Measurements from ENCODE around the gene KDM5B.
A peak's percentile ranks its signal among the peaks of the same experiment; 100 is the strongest.
"Not testable (repeated sequence)": the region's sequence is repeated elsewhere in the genome, so short reads cannot be mapped to it uniquely, and the experiment has no call there.

The KDM5B gene

DNA sequence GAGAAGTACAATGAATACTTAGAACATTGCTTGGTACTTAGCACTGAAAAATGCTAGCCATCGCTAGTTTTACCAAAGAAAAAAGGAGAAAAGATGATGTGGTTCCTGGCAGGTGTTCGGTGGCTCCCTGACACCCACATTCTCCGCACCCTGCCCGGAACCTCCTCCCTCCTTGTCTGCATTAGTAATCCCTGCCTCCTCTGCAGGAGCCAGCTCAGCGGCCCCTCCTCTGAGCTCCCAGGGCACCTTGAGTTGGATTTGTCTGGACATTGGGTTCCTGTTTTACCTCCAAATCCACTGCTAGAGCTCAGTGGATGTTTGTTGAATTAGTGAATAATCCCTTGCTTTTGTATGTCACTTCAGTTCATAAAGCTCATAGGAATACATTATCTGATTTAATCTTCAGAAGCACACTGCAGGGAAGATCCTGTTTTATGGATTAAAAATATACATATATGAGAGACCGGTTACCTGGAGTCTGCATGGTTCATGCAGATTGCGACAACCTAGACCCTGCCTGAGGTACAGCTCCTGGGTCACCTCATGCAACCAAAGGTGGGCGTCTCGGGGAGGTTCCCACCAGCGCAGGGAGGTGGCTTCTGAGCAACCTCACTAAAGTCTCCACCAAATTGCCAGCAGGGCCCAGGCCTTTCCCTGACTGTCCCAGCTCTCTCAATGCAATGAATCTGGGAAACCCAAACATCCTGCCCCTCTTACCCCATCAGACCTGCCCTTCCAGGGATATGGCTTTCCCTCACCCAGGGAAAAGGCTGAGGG is 26.7 kb upstream of the KDM5B start:
- Mint-ChIP-seq H3K4me1 (ENCODE audit: low read depth) (peaks cover 55% of the 10 kb centered on the region), H3K27ac (peak overlapping the region; percentile 85), H3K36me3 (ENCODE audit: low read depth) (peaks cover 5% of the 10 kb centered on the region)

DNA sequence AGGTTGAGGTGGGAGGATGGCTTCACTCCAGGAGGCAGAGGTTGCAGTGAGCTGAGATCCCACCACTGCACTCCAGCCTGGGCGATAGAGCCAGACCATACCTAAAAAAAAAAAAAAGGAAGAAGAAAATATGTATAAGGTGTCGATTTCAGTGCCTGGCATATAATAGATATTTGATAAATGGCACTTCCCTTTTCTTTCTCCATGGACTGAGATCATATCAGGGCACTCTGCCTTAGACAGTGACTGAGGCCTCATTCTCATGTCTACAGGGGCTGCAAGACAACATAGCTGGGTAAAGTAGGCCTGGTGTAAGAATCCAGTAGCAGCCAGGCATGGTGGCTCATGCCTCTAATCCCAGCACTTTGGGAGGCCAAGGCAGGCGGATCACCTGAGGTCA is 23.7 kb upstream of the KDM5B start:
- no peak overlapping the region for H3K4me3 Mint-ChIP-seq
- peaks cover 3% of the 10 kb centered on the region for H3K36me3 Mint-ChIP-seq (ENCODE audit: low read depth)
- H3K4me1 Mint-ChIP-seq (ENCODE audit: low read depth): peaks cover 49% of the 10 kb centered on the region
- H3K9me3 Mint-ChIP-seq: no peaks in the 10 kb centered on the region
- H3K27ac Mint-ChIP-seq: no peak overlapping the region
- no peaks in the 10 kb centered on the region for H3K27me3 Mint-ChIP-seq (ENCODE audit: low read depth)

More for the DNA sequence above, 26.7 kb upstream of the KDM5B start:
- Mint-ChIP-seq H3K9me3 (no peaks in the 10 kb centered on the region), H3K4me3 (peak overlapping the region; percentile 70), H3K27me3 (ENCODE audit: low read depth) (no peaks in the 10 kb centered on the region)

DNA sequence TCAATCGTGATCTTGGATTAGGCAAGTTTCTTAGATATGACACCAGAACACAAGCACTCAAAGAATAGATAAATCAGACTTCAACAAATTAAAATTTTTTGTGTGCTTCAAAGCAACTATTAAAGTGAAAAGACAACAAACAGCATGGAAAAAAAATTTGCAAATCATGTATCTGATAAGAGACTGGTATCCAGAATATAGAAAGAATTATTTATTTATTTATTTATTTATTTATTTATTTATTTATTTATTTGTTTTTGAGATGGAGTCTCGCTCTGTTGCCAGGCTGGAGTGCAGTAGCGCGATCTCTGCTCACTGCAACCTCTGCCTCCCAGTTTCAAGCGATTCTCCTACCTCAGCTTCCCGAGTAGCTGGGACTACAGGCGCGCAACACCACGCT is 21.0 kb upstream of the KDM5B start:
- peaks cover 18% of the 10 kb centered on the region for H3K27me3 Mint-ChIP-seq (ENCODE audit: low read depth)
- H3K4me3 Mint-ChIP-seq; H3K9me3 Mint-ChIP-seq; H3K36me3 Mint-ChIP-seq (ENCODE audit: low read depth); H3K27ac Mint-ChIP-seq: not testable (repeated sequence)
- H3K4me1 Mint-ChIP-seq (ENCODE audit: low read depth): peaks cover 29% of the 10 kb centered on the region

DNA sequence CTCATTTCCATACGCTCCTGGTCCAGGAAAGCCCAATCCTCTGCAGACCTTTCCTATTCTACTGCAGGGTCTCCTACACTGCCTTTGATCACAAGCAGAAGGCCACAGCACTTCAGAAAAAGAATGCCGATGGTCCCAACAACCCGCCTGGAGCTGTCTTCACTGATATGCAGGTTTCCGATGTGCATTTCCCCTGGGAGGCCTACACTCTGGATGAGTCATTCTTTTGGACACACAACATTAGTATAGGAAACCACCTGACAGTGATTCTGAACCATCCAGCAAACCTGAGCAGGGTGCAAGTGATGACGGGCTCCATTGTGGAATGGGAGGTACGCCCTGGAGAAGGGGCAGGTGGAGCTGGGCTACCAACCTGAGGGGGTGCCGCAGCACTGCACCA is 17.5 kb upstream of the KDM5B start:
- H3K36me3 Mint-ChIP-seq (ENCODE audit: low read depth): no peaks in the 10 kb centered on the region
- no peak overlapping the region for H3K4me3 Mint-ChIP-seq

DNA sequence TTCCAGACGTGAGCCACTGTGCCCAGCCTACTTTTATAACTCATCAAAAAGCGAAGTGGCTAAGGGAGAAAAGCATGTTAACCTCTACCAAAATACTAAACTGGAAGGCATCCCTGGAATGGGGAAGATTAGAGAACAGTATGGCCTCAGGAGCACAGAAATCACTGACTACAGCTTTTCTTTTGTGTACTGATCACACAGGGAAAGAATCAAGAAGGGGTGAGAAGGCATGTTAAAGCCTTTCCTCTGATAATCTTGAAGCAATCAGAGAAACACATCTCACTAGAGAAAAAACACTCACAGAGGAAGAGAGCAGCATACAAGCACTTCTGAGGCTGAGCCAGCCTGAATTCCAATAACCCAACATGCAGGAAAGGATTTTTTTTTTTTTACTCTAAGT is 13.2 kb upstream of the KDM5B start:
- H3K4me1 Mint-ChIP-seq (ENCODE audit: low read depth): peaks cover 4% of the 10 kb centered on the region
- no peaks in the 10 kb centered on the region for H3K36me3 Mint-ChIP-seq (ENCODE audit: low read depth)
- no peak overlapping the region for H3K27ac Mint-ChIP-seq
- H3K9me3 Mint-ChIP-seq: no peaks in the 10 kb centered on the region
- H3K4me3 Mint-ChIP-seq: no peak overlapping the region
- H3K27me3 Mint-ChIP-seq (ENCODE audit: low read depth): peaks cover 54% of the 10 kb centered on the region

More for the DNA sequence above, 17.5 kb upstream of the KDM5B start:
- Mint-ChIP-seq H3K4me1 (ENCODE audit: low read depth) (peaks cover 9% of the 10 kb centered on the region), H3K9me3 (no peaks in the 10 kb centered on the region), H3K27ac (no peak overlapping the region), H3K27me3 (ENCODE audit: low read depth) (peaks cover 29% of the 10 kb centered on the region)

DNA sequence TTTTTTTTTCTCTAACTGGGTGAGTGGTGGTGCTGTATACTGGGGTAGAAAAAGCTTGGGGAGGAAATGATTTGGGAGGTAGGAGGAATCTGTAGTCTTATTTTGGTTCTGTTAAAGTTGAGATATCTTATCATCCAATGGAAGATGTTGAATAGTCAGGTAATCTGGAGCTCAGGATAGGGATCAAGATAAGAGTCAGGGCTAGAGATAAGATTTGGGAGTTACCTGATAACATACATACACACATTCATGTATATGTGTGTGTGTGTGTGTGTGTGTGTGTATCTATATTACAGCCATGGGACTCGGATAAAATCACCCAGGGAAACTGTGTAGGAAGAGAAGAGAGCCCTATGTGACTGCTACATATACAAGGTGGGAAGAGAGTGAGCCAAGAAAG is 10.6 kb upstream of the KDM5B start:
- no peaks in the 10 kb centered on the region for H3K36me3 Mint-ChIP-seq (ENCODE audit: low read depth)
- no peak overlapping the region for H3K27ac Mint-ChIP-seq
- H3K4me3 Mint-ChIP-seq: no peak overlapping the region
- H3K27me3 Mint-ChIP-seq (ENCODE audit: low read depth): peaks cover 49% of the 10 kb centered on the region
- no peaks in the 10 kb centered on the region for H3K9me3 Mint-ChIP-seq
- peaks cover 2% of the 10 kb centered on the region for H3K4me1 Mint-ChIP-seq (ENCODE audit: low read depth)

DNA sequence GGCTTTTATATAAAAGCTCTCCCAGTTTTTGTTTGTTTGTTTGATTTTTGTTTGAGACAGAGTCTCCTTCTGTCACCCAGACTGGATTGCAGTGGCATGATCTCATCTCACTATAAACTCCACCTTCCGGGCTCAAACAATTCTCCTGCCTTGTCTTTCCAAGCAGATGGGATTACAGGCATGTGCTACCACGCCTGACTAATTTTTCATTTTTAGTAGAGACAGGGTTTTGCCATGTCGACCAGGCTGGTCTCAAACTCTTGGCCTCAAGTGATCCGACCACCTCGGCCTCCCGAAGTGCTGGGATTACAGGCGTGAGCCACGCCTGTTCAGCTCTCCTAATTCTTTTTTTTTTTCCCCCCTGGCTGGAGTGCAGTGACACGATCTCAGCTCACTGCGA is 6.9 kb upstream of the KDM5B start:
- no peak overlapping the region for H3K4me3 Mint-ChIP-seq
- H3K27ac Mint-ChIP-seq: no peak overlapping the region
- H3K4me1 Mint-ChIP-seq (ENCODE audit: low read depth): peaks cover 19% of the 10 kb centered on the region
- no peaks in the 10 kb centered on the region for H3K9me3 Mint-ChIP-seq
- peaks cover 2% of the 10 kb centered on the region for H3K36me3 Mint-ChIP-seq (ENCODE audit: low read depth)
- peaks cover 38% of the 10 kb centered on the region for H3K27me3 Mint-ChIP-seq (ENCODE audit: low read depth)

DNA sequence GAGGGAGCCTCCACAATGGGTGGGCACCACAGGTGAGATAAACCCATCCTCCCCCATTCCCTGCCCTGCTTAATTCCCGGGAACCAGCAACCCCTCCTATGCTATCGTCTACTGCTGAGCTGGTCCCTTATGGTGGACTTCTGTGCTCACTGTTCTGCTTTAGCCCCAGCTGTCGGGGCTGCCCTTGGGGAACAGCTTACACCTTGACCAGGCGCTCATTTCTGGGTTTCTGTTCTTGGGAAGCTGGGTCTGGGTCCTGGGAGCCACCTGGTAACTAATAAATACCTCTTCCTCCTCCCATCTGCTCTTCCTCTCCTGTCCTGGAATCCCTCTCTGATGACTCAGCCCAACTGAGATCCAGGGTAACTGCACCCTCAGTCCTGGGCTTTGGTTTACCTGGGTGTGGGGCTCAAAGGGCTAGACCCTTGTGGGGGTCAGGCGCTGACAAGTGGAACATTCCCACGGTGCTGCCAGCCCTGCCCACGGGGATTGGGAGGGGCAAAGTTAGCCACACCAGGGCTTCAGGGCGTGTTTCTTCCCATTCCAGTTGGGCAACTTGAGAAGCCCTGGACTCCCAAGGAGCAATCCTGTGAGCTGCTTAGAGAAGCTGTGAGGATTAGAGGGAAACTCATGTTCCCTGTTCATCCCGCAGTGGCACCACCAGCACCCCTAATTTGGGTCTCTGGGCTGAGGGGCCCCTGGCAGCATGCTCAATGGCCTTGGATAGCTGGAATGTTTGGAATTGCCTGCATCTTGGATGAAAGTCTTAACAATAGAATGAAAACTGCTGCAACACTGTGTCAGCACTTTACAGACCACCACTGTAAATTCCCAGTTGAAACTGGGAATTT is 4.2 kb upstream of the KDM5B start:
- H3K27me3 Mint-ChIP-seq (ENCODE audit: low read depth): peaks cover 31% of the 10 kb centered on the region
- peak overlapping the region; percentile 93 for H3K4me3 Mint-ChIP-seq
- peak overlapping the region; percentile 87 for H3K27ac Mint-ChIP-seq

DNA sequence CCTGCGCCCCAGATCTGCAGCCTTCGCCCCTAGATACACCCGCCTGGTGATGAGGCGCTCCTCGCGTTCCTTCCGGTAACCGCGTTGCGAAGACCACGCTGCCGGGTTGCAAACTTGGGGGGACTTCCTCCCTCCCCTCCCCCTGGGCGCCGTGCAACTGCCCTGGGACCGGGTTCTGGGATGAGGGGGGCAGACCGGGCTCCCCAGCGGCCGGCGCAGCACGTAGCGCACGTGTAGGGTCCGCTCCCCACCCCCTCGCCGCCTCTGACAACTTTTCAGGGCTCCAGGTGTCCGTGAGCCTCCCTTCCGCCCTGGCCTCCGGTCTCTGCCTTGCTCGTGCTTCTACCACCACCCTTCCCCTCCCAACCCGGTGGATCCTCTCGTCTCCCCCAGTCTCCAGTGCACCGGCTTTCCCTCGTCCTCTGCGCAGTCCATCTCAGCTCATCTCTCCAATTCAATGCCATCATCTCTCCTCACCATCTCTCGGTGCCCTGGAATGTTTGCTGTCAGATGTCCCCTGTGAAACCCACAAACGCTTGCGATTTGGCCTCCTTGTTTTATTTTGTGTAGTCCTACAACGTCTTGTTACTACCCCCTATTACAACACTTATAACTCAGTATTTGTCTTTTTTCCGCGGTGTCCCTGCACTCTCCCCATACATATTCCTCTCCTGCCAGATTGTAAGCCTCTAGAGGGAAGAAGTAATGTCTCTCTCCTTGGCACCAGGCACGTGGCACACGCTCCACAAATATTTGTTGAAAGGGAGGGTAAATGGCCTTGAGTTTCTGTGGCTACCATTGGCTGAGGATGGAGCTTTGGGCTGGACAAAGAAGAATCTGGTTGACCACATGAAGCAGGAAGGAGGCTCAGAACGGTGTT is 3.3 kb upstream of the KDM5B start:
- no peaks in the 10 kb centered on the region for H3K9me3 Mint-ChIP-seq

More for the DNA sequence above, 4.2 kb upstream of the KDM5B start:
- Mint-ChIP-seq H3K4me1 (ENCODE audit: low read depth) (peaks cover 33% of the 10 kb centered on the region), H3K36me3 (ENCODE audit: low read depth) (peaks cover 2% of the 10 kb centered on the region), H3K9me3 (no peaks in the 10 kb centered on the region)

DNA sequence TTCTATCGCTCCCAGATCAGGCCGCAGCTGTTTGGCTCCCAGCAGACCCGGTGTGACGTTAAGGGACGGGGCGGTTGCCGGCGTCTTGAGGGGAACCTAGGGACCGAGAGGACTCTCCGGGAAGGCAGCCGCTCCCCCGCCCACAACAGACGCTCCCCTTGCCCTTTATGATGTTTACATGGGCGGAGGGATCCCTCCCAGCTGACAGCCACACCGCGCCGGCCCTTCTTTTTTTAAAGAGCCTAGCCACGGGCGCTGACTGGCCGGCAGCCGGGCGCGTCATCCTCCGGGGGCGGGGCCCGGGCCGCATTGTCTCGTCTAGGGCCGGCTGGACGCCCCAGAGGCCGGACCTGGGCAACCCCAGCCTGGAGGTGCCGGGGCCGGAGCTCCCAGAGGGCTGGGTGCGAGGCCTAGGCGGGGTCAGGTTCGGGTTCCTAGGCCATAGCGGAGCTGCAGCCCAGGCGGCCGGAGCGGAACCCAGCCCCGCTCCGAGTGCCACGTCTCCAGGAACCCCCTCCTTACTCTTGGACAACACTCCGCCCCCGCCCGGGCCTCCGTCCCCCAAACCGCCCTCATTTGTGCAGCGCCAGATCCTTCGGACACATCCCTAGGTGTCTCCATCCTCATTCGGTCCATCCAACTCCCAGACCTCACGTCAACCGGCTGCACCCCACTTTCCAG is 2.5 kb upstream of the KDM5B start, which contains the start of gene PCAT6:
TSS of gene PCAT6 (plus strand) at position 340 of the 681 bp plus-strand sequence.
- H3K9me3 Mint-ChIP-seq: no peaks in the 10 kb centered on the region
- H3K36me3 Mint-ChIP-seq (ENCODE audit: low read depth): peaks cover 8% of the 10 kb centered on the region
- H3K27me3 Mint-ChIP-seq (ENCODE audit: low read depth): peaks cover 19% of the 10 kb centered on the region
- H3K4me3 Mint-ChIP-seq: peak within 1 kb of the TSS; percentile 93
- H3K27ac Mint-ChIP-seq: peak within 1 kb of the TSS; percentile 95
- peaks cover 40% of the 10 kb centered on the region for H3K4me1 Mint-ChIP-seq (ENCODE audit: low read depth)

More for the DNA sequence above, 3.3 kb upstream of the KDM5B start:
- H3K4me3 Mint-ChIP-seq: peak overlapping the region; percentile 93
- peak overlapping the region; percentile 95 for H3K27ac Mint-ChIP-seq
- H3K27me3 Mint-ChIP-seq (ENCODE audit: low read depth): peaks cover 23% of the 10 kb centered on the region
- peaks cover 34% of the 10 kb centered on the region for H3K4me1 Mint-ChIP-seq (ENCODE audit: low read depth)
- peaks cover 3% of the 10 kb centered on the region for H3K36me3 Mint-ChIP-seq (ENCODE audit: low read depth)

DNA sequence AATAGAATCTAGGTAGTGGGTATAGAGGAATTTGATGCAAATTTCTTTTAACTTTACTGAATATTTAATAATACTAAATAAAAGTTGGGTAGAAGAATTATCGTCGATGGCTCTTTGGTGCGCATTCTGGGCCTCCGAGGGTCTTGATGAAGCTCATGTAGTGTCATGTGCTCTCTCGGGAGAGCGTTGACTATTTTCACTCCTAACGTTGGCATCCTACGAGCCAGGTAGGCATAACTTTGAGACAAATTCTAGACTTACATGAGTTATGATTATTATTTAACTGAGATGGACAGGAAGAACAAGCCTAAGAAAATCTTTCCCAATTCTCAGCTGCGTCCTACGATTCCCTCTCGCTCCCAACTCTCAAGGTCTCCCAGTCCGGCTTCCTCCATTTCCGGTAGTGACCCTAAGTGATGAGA is 2.0 kb upstream of the KDM5B start:
- H3K36me3 Mint-ChIP-seq (ENCODE audit: low read depth): peaks cover 8% of the 10 kb centered on the region
- peak overlapping the region; percentile 93 for H3K4me3 Mint-ChIP-seq
- peaks cover 44% of the 10 kb centered on the region for H3K4me1 Mint-ChIP-seq (ENCODE audit: low read depth)
- H3K27ac Mint-ChIP-seq: peak overlapping the region; percentile 95
- no peaks in the 10 kb centered on the region for H3K9me3 Mint-ChIP-seq
- H3K27me3 Mint-ChIP-seq (ENCODE audit: low read depth): peaks cover 17% of the 10 kb centered on the region

DNA sequence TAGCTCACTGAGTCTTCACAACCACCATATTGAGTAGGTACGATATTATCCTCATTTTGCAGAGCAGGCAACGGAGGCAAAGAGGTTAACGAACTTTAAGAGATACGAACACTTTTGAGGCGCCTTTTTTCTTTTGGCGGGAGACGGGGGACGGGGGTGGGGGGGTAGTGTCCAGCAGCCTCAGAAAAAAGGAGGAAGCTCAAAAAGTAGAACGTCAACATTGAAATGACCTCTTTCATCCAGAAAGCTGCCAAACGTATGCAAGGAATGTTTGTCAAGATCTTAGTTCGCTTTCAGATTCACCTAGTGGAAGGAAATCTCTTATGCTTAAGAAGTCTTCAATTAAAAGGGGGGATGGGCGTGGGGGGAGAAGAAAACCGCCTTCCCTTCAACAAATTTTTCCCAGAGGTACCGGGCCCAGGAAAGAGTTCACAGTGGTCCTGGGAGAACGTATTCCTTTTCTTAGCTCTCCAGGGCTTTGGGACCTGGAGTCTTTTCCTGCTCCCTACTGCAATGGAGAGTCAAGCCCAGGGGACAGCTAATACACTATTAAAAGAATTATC is 1.5 kb upstream of the KDM5B start:
- Mint-ChIP-seq H3K36me3 (ENCODE audit: low read depth) (peaks cover 8% of the 10 kb centered on the region), H3K9me3 (no peaks in the 10 kb centered on the region), H3K4me1 (ENCODE audit: low read depth) (peaks cover 46% of the 10 kb centered on the region), H3K27ac (peak overlapping the region; percentile 69), H3K27me3 (ENCODE audit: low read depth) (peaks cover 12% of the 10 kb centered on the region), H3K4me3 (peak overlapping the region; percentile 78)

DNA sequence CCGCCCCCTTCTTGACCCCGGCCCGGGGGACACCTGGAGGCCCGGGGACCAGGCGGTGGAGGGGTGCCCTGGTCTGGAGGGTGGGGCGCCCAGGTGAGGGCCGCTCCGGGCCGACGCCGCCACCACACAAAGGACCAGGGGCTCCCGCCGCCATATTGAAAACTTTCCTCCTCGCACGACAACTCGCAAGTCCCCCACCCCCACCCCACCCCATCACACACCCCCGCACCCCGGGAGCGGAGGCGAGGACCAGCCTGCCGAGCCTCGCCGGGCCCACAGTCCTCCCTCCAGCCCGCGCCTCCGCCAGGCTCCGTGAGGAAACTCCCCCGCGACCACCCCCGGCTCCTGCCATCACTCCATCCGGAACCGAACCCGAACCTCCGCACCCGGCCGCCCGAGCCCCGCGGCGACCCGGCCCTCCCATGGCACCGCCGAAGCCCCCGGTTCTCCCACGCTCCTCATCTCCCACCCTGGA is 733 bp downstream of the KDM5B start:
- Mint-ChIP-seq H3K36me3 (ENCODE audit: low read depth) (peaks cover 13% of the 10 kb centered on the region), H3K27ac (peak overlapping the region; percentile 41), H3K27me3 (ENCODE audit: low read depth) (peaks cover 10% of the 10 kb centered on the region), H3K9me3 (no peaks in the 10 kb centered on the region), H3K4me1 (ENCODE audit: low read depth) (peaks cover 63% of the 10 kb centered on the region), H3K4me3 (peak overlapping the region; percentile 78)

All from T-helper 1 cell treated with Interleukin-12 subunit alpha and Interleukin-12 subunit beta and Interleukin-4 antibody, amounts not matched to agents 30 μg/mL and 1 μg/mL, for 36 hours (primary cell).